Mucosa of descending colon (tissue), 3 donors: ENCODE measurements around the gene CSNK1G2. TPM values are rescaled to one million over a fixed set of nuclear protein-coding genes. Genes with fewer than 3 reads are reported as not detected.

Source experiments
- ATAC-seq: fragments of 200-7000 bp; cut with Tn5 transposase; one replicate; pipeline ENCODE4 v1.9.1; 2020; ENCODE audit warnings: mild to moderate bottlenecking, moderate library complexity
- DNase-seq, 3 donors: peaks; one replicate each; pipeline ENCODE4 v3.0.0-alpha.2; 2020
- H3K36me3 ChIP-seq: fragments of 200-600 bp; one replicate; pipeline ENCODE4 v1.8.0; 2021; ENCODE audit warnings: low read depth, mild to moderate bottlenecking
- H3K4me1 ChIP-seq: fragments of 200-600 bp; one replicate; pipeline ENCODE4 v1.8.0; 2021; ENCODE audit warnings: low read depth, mild to moderate bottlenecking
- H3K4me3 ChIP-seq: fragments of 200-600 bp; one replicate; pipeline ENCODE4 v1.8.0; 2021; ENCODE audit warnings: mild to moderate bottlenecking
- H3K9me3 ChIP-seq: fragments of 200-600 bp; one replicate; pipeline ENCODE4 v1.8.0; 2021; ENCODE audit warnings: mild to moderate bottlenecking
- intact Hi-C, 2 donors: fragments of 100-400 bp; cut with DNase I in 1 of 2; cut with micrococcal nuclease in 1 of 2; formaldehyde crosslinking; loops; one replicate each; pipeline versions ENCODE4 v1.11.0 to v1.11.1; 2022; cut with DNase I, micrococcal nuclease
- total RNA-seq, 3 donors: library from RNA; stranded (reverse); fragmentation: NEBNext Ultra II Directional in 2 of 3; extraction: Animal tissue kit (Norgen Biotek cat#: 25700) in 2 of 3; gene quantifications; one replicate each; pipeline versions ENCODE4 v1.2.1 to v1.2.4, GENCODE V29; 2021 to 2023
- TF ChIP-seq, protein P1 (sequence below): fragments of 200-600 bp; IDR thresholded peaks from one replicate; pipeline ENCODE4 v1.8.0; 2022; ENCODE audit warnings: antibody characterized with exemption, mild to moderate bottlenecking
- donor health status: DM: no; HTN: no; CAD: no; lungs with moderate emphysema.
- donor health status: DM: no; HTN: no; CAD: no.
- donor health status: DM: no; HTN: yes; CAD: no.

The CSNK1G2 gene
- total RNA-seq, 3 donors from 2014 or later: 51.8 to 58.6 (median 56.7) TPM

DNA sequence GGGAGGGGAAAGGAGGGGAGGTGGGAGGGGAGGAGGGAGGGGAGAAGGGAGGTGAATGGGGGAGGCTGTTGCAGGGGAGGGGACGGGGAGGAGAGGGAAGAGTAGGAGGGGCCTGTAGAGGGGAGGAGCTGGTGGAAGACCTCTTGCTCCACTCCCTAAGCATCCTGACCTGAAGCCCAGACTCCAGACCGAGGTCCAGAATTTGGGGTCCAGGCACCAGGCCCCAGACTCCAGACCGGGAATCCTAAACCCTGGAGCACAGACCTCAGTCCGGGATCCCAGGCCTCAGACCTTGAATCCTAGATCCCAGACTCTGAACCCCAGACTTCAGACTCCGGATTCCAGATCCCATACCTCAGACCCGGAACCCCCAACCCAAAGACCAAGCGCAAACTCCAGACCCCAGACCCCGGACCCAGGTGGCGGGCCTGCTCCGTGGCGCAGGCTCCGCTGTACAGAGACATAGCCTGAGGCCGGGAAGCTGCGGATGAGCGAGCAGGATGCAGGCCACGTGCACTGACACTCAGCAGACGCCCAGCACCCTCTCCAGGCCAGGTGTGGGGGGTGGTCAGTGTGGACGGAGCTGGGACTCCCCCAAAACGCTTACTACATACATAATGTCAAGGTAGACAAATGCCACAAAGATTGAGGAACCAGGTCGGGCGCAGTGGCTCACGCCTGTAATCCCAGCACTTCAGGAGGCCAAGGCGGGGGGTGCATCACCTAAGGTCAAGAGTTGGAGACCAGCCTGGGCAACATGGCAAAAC, 75.3 kb downstream of the CSNK1G2 start:
- no peaks in the 10 kb centered on the region for H3K36me3 ChIP-seq
- ATAC-seq: peak; percentile 88
- H3K4me3 ChIP-seq: no peak overlapping the region
- H3K4me1 ChIP-seq: peaks cover 5% of the 10 kb centered on the region
- intact Hi-C loops: loop anchor here in 1 of 2 donors (5.0 kb wide), 1 partner anchor 51 kb away; no protein-coding TSS in a partner anchor
- no peaks in the 10 kb centered on the region for H3K9me3 ChIP-seq
- TF ChIP-seq, protein P1, sequence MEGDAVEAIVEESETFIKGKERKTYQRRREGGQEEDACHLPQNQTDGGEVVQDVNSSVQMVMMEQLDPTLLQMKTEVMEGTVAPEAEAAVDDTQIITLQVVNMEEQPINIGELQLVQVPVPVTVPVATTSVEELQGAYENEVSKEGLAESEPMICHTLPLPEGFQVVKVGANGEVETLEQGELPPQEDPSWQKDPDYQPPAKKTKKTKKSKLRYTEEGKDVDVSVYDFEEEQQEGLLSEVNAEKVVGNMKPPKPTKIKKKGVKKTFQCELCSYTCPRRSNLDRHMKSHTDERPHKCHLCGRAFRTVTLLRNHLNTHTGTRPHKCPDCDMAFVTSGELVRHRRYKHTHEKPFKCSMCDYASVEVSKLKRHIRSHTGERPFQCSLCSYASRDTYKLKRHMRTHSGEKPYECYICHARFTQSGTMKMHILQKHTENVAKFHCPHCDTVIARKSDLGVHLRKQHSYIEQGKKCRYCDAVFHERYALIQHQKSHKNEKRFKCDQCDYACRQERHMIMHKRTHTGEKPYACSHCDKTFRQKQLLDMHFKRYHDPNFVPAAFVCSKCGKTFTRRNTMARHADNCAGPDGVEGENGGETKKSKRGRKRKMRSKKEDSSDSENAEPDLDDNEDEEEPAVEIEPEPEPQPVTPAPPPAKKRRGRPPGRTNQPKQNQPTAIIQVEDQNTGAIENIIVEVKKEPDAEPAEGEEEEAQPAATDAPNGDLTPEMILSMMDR: no peak
- peak; percentile 74 to 83 (median 80) for DNase-seq

DNA sequence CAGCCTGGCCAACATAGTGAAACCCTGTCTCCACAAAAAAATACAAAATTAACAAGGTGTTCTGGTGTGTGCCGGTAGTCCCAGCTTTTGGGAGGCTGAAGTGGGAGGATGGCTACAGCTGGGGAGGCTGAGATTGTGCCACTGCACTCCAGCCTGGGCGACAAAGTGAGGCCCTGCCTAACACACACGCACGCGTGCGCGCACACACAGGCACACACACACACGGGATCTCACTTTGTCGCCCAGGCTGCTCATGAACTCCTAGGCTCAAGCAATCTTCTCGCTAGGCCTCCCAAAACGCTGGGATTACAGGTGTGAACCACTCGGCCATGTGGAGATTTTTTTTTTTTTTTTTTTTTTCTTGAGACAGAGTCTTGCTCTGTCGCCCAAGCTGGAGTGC, 77.8 kb downstream of the CSNK1G2 start:
- Histone ChIP-seq H3K36me3 (no peaks in the 10 kb centered on the region), H3K9me3 (no peaks in the 10 kb centered on the region), H3K4me3 (no peak overlapping the region), H3K4me1 (peaks cover 5% of the 10 kb centered on the region)
- TF ChIP-seq, protein P1: no peak
- no peak for ATAC-seq
- intact Hi-C loops: loop anchor here in 1 of 2 donors (5.0 kb wide), 1 partner anchor 49 kb away; no protein-coding TSS in a partner anchor
- no peak for DNase-seq

DNA sequence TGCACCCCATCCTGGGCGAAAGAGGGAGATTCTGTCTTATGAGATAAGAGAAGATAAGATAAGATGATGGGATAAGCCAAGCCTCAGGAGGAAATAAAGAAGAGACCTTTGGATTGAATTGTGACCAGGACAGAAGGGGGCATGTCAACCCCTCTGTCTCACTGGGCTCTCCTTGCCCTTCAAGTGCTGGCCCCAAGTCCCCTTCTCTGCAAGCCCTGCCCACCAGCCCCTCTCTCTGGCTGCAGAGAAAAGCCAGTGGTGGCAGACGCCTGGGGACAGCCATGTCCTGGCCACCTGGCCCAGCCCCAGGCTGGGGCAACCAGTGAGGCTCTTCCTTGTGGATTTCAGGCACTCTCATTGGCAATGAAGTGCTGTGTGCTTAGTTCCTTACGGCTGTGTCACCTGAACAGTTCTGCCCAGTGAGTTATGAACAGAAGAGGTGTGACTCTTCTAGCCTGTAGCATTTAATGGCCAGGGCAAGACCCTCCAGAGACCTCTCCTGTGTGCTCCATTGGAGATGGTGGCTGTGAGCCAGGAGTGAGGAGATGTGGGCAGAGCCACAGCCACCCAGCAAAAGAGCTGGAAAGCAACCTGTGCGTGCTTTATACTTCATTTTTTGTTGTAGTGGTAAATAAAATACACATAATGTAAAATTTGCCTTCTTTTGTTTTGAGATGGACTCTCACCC, 80.6 kb downstream of the CSNK1G2 start:
- DNase-seq (no peak), ATAC-seq (peak; percentile 80)
- TF ChIP-seq, protein P1: no peak
- H3K36me3 ChIP-seq: no peaks in the 10 kb centered on the region
- intact Hi-C loops: loop anchor here in 1 of 2 donors (5.0 kb wide), 1 partner anchor 46 kb away; no protein-coding TSS in a partner anchor
- H3K4me3 ChIP-seq: no peak overlapping the region
- H3K9me3 ChIP-seq: no peaks in the 10 kb centered on the region
- no peaks in the 10 kb centered on the region for H3K4me1 ChIP-seq

DNA sequence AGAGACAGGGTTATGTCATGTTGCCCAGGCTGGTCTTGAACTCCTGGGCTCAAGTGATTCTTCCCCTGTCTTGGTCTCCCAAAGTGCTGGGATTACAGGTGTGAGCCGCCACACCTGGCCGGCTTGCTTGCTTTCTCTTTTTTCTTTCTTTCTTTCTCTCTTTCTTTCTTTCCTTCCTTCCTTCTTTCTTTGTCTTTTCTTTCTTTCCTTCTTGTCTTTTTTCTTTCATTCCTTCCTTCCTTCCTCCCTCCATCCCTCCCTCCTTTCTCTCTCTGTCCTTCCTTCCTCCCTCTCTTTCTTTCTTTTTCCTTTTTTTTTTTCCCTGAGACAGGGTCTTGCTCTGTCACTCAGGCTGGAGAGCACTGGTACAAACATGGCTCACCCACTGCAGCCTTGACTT, 81.3 kb downstream of the CSNK1G2 start:
- ATAC-seq (no peak), DNase-seq (no peak)
- Histone ChIP-seq H3K36me3 (no peaks in the 10 kb centered on the region), H3K4me3 (no peak overlapping the region), H3K9me3 (no peaks in the 10 kb centered on the region), H3K4me1 (peaks cover 3% of the 10 kb centered on the region)
- TF ChIP-seq, protein P1: no peak
- intact Hi-C loops: loop anchor here in 1 of 2 donors (5.0 kb wide), 1 partner anchor 45 kb away; no protein-coding TSS in a partner anchor

DNA sequence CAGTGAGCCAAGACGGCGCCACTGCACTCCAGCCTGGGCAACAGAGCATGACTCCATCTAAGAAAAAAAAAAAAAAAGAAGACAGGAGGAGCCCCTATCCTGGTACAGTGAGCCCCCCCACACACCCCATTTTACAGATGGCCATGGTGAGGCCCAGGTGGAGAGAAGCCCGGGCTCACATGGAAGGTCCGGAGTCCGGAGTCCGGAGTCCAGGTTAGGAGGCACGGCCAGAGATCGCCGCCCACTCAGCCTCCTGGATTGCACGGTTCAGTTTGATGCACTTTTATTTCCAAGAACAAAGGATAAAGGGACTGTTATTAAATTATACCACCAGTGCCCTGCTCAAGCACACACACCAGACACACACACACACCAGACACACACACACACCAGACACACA, 85.8 kb downstream of the CSNK1G2 start:
- H3K9me3 ChIP-seq: no peaks in the 10 kb centered on the region
- H3K36me3 ChIP-seq: no peaks in the 10 kb centered on the region
- H3K4me1 ChIP-seq: peaks cover 14% of the 10 kb centered on the region
- TF ChIP-seq, protein P1: no peak
- ATAC-seq (peak; percentile 75), DNase-seq (peak in 2 of 3 donors; percentile 51 to 69)
- intact Hi-C loops: no loop called here
- H3K4me3 ChIP-seq: no peak overlapping the region
